GM04504 (cell line): ENCODE data around the gene TRIM63.

Experiments
- DNase-seq: peaks from one replicate; pipeline ENCODE4 v3.0.0-alpha.2; 2012; ENCODE audit warnings: low read depth

Gene TRIM63

DNA sequence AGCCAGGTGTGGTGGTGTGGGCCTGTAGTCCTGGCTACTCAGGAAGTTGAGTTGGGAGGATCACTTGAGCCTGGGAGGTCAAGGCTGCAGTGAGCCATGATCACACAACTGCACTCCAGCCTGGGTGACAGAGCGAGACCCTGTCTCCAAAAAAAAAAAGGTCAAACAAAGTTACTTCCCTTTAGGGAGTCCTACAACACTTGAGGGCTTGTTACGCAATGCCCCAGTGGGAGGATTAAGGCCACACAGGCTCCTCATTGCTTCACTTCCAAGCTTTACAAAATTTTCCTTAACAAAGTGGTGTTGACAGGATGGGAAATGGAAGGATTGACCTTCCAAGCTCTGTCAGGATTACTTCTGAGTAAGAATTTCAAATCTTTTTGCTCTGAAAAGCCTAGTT is 52.1 kb downstream of the TRIM63 start:
- no peak for DNase-seq

DNA sequence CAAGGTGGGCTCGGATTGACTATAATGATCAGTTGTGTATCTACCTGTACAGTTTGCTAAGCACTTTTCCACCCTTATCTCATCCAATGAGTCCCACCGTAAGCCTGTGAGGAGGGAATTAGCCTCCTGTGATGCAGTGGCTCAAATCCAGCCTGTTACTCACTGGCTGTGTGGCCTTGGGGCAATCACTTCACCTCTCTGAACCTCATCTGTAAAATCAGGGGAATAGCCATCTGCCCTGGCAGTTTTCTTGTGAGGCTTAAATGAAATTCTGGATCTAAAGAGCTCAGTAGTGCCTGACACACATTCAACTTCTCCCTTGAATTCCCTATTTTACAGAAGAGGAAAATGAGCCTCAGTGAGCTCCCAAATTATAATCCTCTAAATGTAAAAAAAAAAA is 53.3 kb downstream of the TRIM63 start:
- no peak for DNase-seq

- no peak for DNase-seq
Observed at GRCh38 chr1:26012864-26013263, 54.6 kb downstream of the TRIM63 start.

GRCh38 chr1:26010825-26011224 is 56.6 kb downstream of the TRIM63 start:
- DNase-seq, result no peak

DNA sequence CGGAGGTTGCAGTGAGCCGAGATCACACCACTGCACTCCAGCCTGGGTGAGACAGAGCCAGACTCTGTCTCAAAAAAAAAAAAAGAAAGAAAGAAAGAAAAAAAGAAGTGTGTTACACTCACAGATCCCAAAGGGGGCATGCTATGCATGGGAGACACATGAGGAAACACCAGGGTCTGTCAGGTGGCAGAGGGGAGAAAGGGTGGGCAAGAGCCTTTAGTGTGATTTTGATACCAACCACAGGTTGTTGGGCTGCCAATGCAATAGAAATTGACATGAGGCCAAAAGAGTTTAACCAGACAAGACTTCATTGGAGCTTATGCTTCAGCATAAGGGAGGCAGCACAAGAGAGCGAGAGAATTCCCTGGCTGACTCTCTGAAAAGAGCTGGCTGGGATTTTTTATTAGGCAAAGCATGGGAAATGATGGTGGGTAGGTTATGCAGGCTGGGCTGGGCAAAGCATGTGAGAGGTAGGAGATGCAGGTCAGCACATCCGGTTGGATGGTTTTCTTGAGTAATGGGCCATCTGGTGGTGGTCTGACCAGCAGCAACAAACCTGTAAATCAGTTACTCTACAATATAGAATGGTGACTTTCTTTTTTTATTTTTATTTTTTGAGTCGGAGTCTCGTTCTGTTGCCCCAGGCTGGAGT is 57.5 kb downstream of the TRIM63 start:
- no peak for DNase-seq

DNA sequence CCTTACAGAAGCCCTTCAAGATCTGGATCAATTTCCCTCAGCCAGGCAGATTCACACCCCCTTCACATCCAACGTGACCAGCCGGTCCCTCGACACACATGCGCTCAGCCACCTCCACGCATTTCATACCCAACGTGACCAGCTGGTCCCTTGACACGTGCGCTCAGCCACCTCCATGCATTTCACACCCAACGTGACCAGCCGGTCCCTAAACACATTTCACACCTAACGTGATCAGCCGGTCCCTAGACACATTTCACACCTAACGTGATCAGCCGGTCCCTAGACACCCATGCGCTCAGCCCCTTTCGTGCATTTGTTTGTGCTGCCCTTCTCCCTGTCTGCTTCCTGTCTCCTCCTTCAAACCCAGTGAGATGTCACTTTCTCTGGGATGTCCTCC is 60.7 kb downstream of the TRIM63 start:
- DNase-seq, result no peak

- DNase-seq, result no peak
Observed at GRCh38 chr1:26005434-26006105, 61.9 kb downstream of the TRIM63 start.

- DNase-seq, result no peak
Observed at GRCh38 chr1:26003756-26004155, 63.7 kb downstream of the TRIM63 start.

GRCh38 chr1:26003262-26003661 is 64.2 kb downstream of the TRIM63 start:
- DNase-seq, result no peak
